HG03280 (cell line): ENCODE results near the gene EPN1.
"Not testable (repeated sequence)": the region's sequence is repeated elsewhere in the genome, so short reads cannot be mapped to it uniquely, and the experiment has no call there.

ENCODE experiments used
- ATAC-seq: cut with Tn5 transposase; IDR thresholded peaks from one replicate; pipeline ENCODE4 v1.9.1; 2021; ENCODE audit warnings: mild to moderate bottlenecking, moderate library complexity; ENCODE audit not compliant: unreplicated experiment

Gene EPN1

DNA sequence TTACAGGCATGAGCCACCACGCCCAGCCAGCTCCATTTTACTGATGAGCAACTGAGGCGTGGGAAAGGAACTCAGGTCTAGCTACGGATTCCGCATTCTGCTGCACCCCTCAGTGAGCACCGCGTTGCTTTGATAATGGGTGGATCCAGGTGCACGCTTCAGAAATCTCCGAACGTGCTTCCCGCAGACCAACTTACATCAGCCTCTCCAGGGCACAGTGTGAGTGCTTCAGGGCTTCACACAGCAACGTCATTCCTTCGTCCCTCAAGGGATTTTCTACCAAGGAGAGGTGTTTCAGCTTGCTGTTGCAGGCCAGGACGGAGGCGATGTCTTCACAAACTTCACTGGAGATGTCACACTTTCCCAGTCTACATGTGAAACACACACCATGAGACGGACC, 41.5 kb downstream of the EPN1 start:
- no peak for ATAC-seq

DNA sequence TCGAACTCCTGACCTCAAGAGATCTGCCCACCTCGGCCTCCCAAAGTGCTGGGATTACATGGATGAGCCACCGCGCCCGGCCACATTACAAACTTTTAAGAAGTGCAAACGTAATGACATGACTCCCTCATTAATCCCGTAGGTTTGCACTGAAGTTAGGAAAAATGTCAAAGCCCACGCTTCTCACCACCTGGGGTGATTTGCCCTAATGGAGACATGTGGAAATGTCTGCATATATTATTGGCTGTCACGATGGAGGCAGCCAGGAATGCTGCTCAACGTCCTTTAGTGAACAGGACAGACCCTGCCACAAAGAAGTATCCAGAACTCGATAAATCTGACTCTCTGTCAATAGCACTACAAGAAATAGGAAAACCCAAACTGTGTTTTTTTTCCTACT, 42.2 kb downstream of the EPN1 start:
- no peak for ATAC-seq

- ATAC-seq, result not testable (repeated sequence)
Measured at GRCh38 chr19:55717879-55718711, 43.1 kb downstream of the EPN1 start.

DNA sequence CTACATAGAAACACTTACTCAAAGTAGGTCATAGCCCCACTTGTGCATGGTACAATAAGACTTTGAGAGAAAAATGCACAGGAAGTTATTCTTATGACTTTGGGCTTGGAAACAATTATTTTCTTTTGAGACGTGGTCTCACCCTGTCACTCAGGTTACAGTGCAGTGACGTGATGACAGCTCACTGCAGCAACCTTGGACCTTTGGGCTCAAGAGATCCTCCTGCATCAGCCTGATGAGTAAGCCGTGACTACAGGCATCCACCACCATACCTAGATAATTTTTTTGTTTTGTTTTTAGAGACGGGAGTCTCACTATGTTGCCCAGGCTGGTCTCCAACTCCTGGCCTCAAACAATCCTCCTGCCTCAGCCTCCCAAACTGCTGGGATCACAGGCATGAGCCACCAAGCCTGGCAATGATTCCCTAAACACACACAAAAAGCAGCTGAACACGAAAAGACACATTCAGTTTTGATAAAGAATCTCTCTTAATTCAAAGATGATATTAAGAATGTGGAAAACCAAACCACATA, 45.3 kb downstream of the EPN1 start:
- ATAC-seq, result no peak

- ATAC-seq, result no peak
Measured at GRCh38 chr19:55720801-55721200, 45.8 kb downstream of the EPN1 start.

- ATAC-seq, result no peak
Measured at GRCh38 chr19:55723491-55723890, 48.5 kb downstream of the EPN1 start.

DNA sequence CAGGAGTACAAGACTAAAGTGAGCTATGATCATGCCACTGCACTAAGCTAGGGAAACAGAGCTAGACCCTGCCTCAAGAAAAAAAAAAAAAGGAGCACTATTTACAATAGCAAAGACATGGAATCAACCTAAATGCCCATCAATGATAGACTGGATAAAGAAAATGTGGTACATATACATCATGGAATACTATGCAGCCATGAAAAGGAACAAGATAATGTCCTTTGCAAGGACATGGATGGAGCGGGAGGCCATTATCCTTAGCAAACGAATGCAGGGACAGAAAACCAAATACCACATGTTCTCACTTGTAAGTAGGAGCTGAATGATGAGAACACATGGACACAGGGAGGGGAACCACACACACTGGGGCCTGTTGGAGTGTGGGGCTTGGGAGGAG, 55.4 kb downstream of the EPN1 start:
- not testable (repeated sequence) for ATAC-seq

- no peak for ATAC-seq
Measured at GRCh38 chr19:55738302-55738701, 63.3 kb downstream of the EPN1 start, which contains the start of gene NLRP9. NLRP9 (minus strand) TSS chr19:55738402; CDS start chr19:55738374, 28 bp downstream.

GRCh38 chr19:55750715-55751114, 75.7 kb downstream of the EPN1 start:
- ATAC-seq, result no peak

GRCh38 chr19:55753401-55753800, 78.4 kb downstream of the EPN1 start:
- no peak for ATAC-seq

GRCh38 chr19:55756808-55757207, 81.8 kb downstream of the EPN1 start:
- not testable (repeated sequence) for ATAC-seq

- ATAC-seq, result not testable (repeated sequence)
Measured at GRCh38 chr19:55758797-55759196, 83.8 kb downstream of the EPN1 start, which contains the start of gene RFPL4A. RFPL4A (plus strand) TSS chr19:55759097; CDS start chr19:55761801, 2,704 bp downstream.
